ENCODE measurements around the gene INAFM1.
A peak's percentile ranks its signal among the peaks of the same experiment; 100 is the strongest.

The INAFM1 gene

DNA sequence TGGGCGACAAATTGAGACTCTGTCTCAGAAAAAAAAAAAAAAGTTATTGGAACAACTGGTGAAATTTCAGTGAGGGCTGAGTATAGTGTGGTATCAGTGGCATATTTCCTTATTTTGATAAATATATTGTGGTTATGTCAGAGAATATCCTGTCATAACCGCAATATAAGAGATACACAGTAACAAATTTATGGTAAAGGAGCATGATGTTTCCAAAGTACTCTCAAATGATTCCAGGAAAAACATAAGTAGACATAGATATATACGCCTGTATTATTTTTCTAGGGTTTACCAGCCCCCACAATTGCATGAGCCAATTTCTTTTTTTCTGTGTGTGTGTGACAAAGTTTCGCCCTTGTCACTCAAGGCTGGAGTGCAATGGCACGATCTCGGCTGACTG, 29.3 kb downstream of the INAFM1 start:
- H3K27me3 ChIP-seq (ENCODE audit: insufficient read depth, low read depth, severe bottlenecking), result no peaks in the 10 kb centered on the region
- H3K4me3 ChIP-seq (ENCODE audit: low read depth, low read length), result no peak overlapping the region
- DNase-seq, result no peak
- TF ChIP-seq, protein P1, sequence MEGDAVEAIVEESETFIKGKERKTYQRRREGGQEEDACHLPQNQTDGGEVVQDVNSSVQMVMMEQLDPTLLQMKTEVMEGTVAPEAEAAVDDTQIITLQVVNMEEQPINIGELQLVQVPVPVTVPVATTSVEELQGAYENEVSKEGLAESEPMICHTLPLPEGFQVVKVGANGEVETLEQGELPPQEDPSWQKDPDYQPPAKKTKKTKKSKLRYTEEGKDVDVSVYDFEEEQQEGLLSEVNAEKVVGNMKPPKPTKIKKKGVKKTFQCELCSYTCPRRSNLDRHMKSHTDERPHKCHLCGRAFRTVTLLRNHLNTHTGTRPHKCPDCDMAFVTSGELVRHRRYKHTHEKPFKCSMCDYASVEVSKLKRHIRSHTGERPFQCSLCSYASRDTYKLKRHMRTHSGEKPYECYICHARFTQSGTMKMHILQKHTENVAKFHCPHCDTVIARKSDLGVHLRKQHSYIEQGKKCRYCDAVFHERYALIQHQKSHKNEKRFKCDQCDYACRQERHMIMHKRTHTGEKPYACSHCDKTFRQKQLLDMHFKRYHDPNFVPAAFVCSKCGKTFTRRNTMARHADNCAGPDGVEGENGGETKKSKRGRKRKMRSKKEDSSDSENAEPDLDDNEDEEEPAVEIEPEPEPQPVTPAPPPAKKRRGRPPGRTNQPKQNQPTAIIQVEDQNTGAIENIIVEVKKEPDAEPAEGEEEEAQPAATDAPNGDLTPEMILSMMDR (IDR thresholded peaks at IDR 0.05; ENCODE audit: low read depth, low read length), result no peak
- no peak overlapping the region for H3K27ac ChIP-seq
- H3K36me3 ChIP-seq, result peaks cover under 1% of the 10 kb centered on the region; the same call in 1 of the 2 replicates
- H3K9me3 ChIP-seq (ENCODE audit: severe bottlenecking), result no peaks in the 10 kb centered on the region

- Histone ChIP-seq H3K4me3 (ENCODE audit: low read depth, low read length) (no peak overlapping the region), H3K27ac (no peak overlapping the region), H3K9me3 (ENCODE audit: severe bottlenecking) (no peaks in the 10 kb centered on the region), H3K27me3 (ENCODE audit: insufficient read depth, low read depth, severe bottlenecking) (no peaks in the 10 kb centered on the region), H3K36me3 (no peaks in the 10 kb centered on the region)
- TF ChIP-seq, protein P1 (IDR thresholded peaks at IDR 0.05; ENCODE audit: low read depth, low read length), result peak; percentile 74
- peak; percentile 65 for DNase-seq
Measured at GRCh38 chr19:47305309-47305751, 30.6 kb downstream of the INAFM1 start.

DNA sequence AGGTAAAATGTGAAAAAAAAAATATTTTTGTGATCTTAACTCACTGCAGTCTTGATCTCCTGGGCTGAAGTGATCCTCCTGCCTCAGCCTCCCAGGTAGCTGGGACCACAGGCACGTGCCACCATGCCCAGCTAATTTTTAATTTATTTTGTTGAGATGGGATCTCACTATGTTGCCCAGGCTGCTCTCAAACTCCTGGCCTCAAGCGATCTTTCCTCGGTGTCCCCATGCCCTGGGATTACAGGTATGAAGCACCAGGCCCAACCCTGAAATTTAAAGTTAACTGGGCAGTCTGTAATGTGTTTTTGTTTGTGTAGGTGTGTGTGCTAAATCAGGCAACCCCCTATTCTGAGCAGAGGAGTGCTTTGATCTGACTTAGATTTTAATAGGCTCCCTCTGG, 31.6 kb downstream of the INAFM1 start:
- Histone ChIP-seq H3K36me3 (no peaks in the 10 kb centered on the region), H3K27ac (no peak overlapping the region), H3K9me3 (ENCODE audit: severe bottlenecking) (no peaks in the 10 kb centered on the region), H3K4me3 (ENCODE audit: low read depth, low read length) (no peak overlapping the region), H3K27me3 (ENCODE audit: insufficient read depth, low read depth, severe bottlenecking) (no peaks in the 10 kb centered on the region)
- DNase-seq, result no peak
- TF ChIP-seq, protein P1 (IDR thresholded peaks at IDR 0.05; ENCODE audit: low read depth, low read length), result no peak

- Histone ChIP-seq H3K27ac (no peak overlapping the region), H3K4me3 (ENCODE audit: low read depth, low read length) (no peak overlapping the region), H3K27me3 (ENCODE audit: insufficient read depth, low read depth, severe bottlenecking) (no peaks in the 10 kb centered on the region), H3K36me3 (no peaks in the 10 kb centered on the region), H3K9me3 (ENCODE audit: severe bottlenecking) (no peaks in the 10 kb centered on the region)
- TF ChIP-seq, protein P1 (IDR thresholded peaks at IDR 0.05; ENCODE audit: low read depth, low read length), result no peak
- no peak for DNase-seq
Measured at GRCh38 chr19:47309038-47309437, 34.4 kb downstream of the INAFM1 start.

DNA sequence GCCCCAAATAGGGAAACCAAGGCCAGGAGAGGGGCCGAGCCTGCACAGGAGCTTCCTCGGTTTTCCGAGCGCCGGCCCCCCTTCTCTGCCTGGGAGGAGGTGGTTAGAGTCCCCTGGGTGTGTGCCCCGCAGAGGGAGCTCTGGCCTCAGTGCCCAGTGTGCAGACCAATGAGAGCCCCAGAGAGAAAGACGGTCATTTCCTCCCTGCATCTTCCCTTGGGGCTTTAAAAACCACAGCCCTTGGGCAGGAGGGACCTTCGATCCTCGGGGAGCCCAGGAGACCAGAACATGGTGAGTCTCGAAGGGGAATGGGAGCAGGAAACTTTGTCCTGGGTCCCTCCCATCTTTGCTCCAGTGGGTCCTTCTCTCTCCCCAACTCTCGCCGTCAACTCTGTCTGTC, 34.9 kb downstream of the INAFM1 start, which contains the start of gene C5AR1:
TSS of gene C5AR1 (plus strand) at position 254 of the 400 bp plus-strand sequence. CDS start at position 289, 35 bp downstream.
- H3K27me3 ChIP-seq (ENCODE audit: insufficient read depth, low read depth, severe bottlenecking), result no peaks in the 10 kb centered on the region
- no peak within 1 kb of the TSS for H3K4me3 ChIP-seq (ENCODE audit: low read depth, low read length)
- DNase-seq, result no peak
- H3K9me3 ChIP-seq (ENCODE audit: severe bottlenecking), result no peaks in the 10 kb centered on the region
- TF ChIP-seq, protein P1 (IDR thresholded peaks at IDR 0.05; ENCODE audit: low read depth, low read length), result no peak
- no peaks in the 10 kb centered on the region for H3K36me3 ChIP-seq
- H3K27ac ChIP-seq, result no peak within 1 kb of the TSS

DNA sequence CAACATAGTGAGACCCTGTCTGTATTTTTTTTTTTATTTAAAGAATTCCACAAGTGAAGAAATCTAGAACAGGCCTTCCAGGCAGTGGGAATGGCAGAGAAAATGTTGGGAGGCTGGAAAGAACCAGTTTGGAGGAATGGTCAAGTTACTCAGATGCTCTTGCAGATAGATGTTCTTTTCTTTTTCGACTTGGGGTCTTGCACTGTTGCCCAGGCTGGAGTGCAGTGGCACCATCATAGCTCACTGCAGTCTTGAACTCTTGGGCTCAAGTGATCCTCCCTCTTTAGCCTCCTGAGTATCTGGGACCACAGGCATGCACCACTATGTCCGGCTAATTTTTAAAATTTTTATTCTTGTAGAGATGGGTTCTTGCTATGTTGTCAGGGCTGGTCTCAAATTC, 35.6 kb downstream of the INAFM1 start:
- Histone ChIP-seq H3K4me3 (ENCODE audit: low read depth, low read length) (no peak overlapping the region), H3K27me3 (ENCODE audit: insufficient read depth, low read depth, severe bottlenecking) (no peaks in the 10 kb centered on the region), H3K27ac (no peak overlapping the region), H3K9me3 (ENCODE audit: severe bottlenecking) (no peaks in the 10 kb centered on the region), H3K36me3 (no peaks in the 10 kb centered on the region)
- TF ChIP-seq, protein P1 (IDR thresholded peaks at IDR 0.05; ENCODE audit: low read depth, low read length), result no peak
- DNase-seq, result no peak

Data from WERI-Rb-1 (cell line).